H9 (cell line): Measurements from ENCODE around the gene PTPN23. TPM values are rescaled to one million over a fixed set of nuclear protein-coding genes. Genes with fewer than 3 reads are reported as not detected.

ENCODE experiments used
- DNase-seq: peaks from one replicate; pipeline ENCODE4 v3.0.0-alpha.2; 2017
- H2AFZ ChIP-seq: one replicate; pipeline ENCODE4 v1.6.1; 2013; ENCODE audit warnings: mild to moderate bottlenecking, low read length, control low read depth, moderate library complexity
- H2AK5ac ChIP-seq: 2 replicates; pipeline ENCODE4 v1.6.1; 2013; ENCODE audit warnings: low read length, control low read depth, mixed read lengths; ENCODE audit not compliant: insufficient read length
- H2BK120ac ChIP-seq: one replicate; pipeline ENCODE4 v1.6.1; 2013; ENCODE audit warnings: low read depth, mild to moderate bottlenecking, low read length, control low read depth, inconsistent platforms; ENCODE audit not compliant: poor library complexity, severe bottlenecking
- H2BK12ac ChIP-seq: 2 replicates; pipeline ENCODE4 v1.6.1; 2013; ENCODE audit warnings: low read length, control low read depth, mixed read lengths, low read depth; ENCODE audit not compliant: insufficient read length
- H2BK15ac ChIP-seq: 2 replicates; pipeline ENCODE4 v1.6.1; 2013; ENCODE audit warnings: low read depth, low read length, control low read depth
- H2BK20ac ChIP-seq: one replicate; pipeline ENCODE4 v1.6.1; 2013; ENCODE audit warnings: low read depth, mild to moderate bottlenecking, low read length, control low read depth, inconsistent platforms; ENCODE audit not compliant: poor library complexity, severe bottlenecking
- H2BK5ac ChIP-seq: 2 replicates; pipeline ENCODE4 v1.6.1; 2013; ENCODE audit warnings: low read length, control low read depth, mixed read lengths; ENCODE audit not compliant: insufficient read length
- H3K14ac ChIP-seq: 2 replicates; pipeline ENCODE4 v1.6.1; 2013; ENCODE audit warnings: low read length, control low read depth; ENCODE audit not compliant: insufficient read depth
- H3K18ac ChIP-seq: 2 replicates; pipeline ENCODE4 v1.6.1; 2013; ENCODE audit warnings: low read depth, mild to moderate bottlenecking, mixed read lengths, low read length, control low read depth; ENCODE audit not compliant: insufficient read length
- H3K23ac ChIP-seq: 2 replicates; pipeline ENCODE4 v1.6.1; 2013; ENCODE audit warnings: low read length, control low read depth, mixed read lengths, low read depth; ENCODE audit not compliant: insufficient read length
- H3K23me2 ChIP-seq: 2 replicates; pipeline ENCODE4 v1.6.1; 2013; ENCODE audit warnings: low read depth, mild to moderate bottlenecking, mixed read lengths, low read length, control low read depth; ENCODE audit not compliant: insufficient read length, poor library complexity, severe bottlenecking
- H3K27ac ChIP-seq: 2 replicates; pipeline ENCODE4 v1.5.1; 2013; ENCODE audit warnings: low read length, control low read depth, mixed read lengths, low read depth; ENCODE audit not compliant: insufficient read length
- H3K27me3 ChIP-seq: 2 replicates; pipeline ENCODE4 v1.6.1; 2013; ENCODE audit warnings: low read length, control low read depth, inconsistent platforms; ENCODE audit not compliant: insufficient read depth
- H3K4ac ChIP-seq: 2 replicates; pipeline ENCODE4 v1.6.1; 2013; ENCODE audit warnings: low read depth, mild to moderate bottlenecking, control low read depth, inconsistent platforms, low read length, moderate library complexity
- H3K4me1 ChIP-seq: 2 replicates; pipeline ENCODE4 v1.6.1; 2013; ENCODE audit warnings: low read length, control low read depth, inconsistent platforms; ENCODE audit not compliant: insufficient read depth
- H3K4me2 ChIP-seq: 2 replicates; pipeline ENCODE4 v1.6.1; 2013; ENCODE audit warnings: low read length, control low read depth, mixed read lengths; ENCODE audit not compliant: insufficient read length, insufficient read depth
- H3K56ac ChIP-seq: 2 replicates; pipeline ENCODE4 v1.6.1; 2013; ENCODE audit warnings: low read depth, mild to moderate bottlenecking, mixed read lengths, low read length, control low read depth; ENCODE audit not compliant: insufficient read length
- H3K79me1 ChIP-seq: 2 replicates; pipeline ENCODE4 v1.6.1; 2013; ENCODE audit warnings: low read depth, mild to moderate bottlenecking, moderate library complexity, low read length, control low read depth, inconsistent platforms; ENCODE audit not compliant: insufficient read depth, poor library complexity, severe bottlenecking
- H3K79me2 ChIP-seq: 2 replicates; pipeline ENCODE4 v1.6.1; 2013; ENCODE audit warnings: low read length, control low read depth, inconsistent platforms; ENCODE audit not compliant: insufficient read depth
- H3K9ac ChIP-seq: 2 replicates; pipeline ENCODE4 v1.6.1; 2013; ENCODE audit warnings: low read length, control low read depth, mixed read lengths; ENCODE audit not compliant: insufficient read length; ENCODE audit errors: extremely low read depth
- H3K9me3 ChIP-seq: one replicate; pipeline ENCODE4 v1.6.1; 2013; ENCODE audit warnings: low read depth, low read length, inconsistent platforms; ENCODE audit not compliant: control insufficient read depth
- H3T11ph ChIP-seq: one replicate; pipeline ENCODE4 v1.6.1; 2013; ENCODE audit warnings: mild to moderate bottlenecking, low read length, control low read depth, inconsistent platforms
- H4K20me1 ChIP-seq: one replicate; pipeline ENCODE4 v1.6.1; 2013; ENCODE audit not compliant: control insufficient read depth, insufficient read length, insufficient read depth
- H4K5ac ChIP-seq: 2 replicates; pipeline ENCODE4 v1.6.1; 2013; ENCODE audit warnings: low read depth, mild to moderate bottlenecking, mixed read lengths, low read length, control low read depth; ENCODE audit not compliant: insufficient read length
- H4K8ac ChIP-seq: replicated peaks from 2 replicates; pipeline ENCODE4 v1.6.1; 2013; ENCODE audit warnings: low read length, control low read depth, mixed read lengths, low read depth; ENCODE audit not compliant: insufficient read length
- H4K91ac ChIP-seq: 2 replicates; pipeline ENCODE4 v1.6.1; 2013; ENCODE audit warnings: low read depth, mild to moderate bottlenecking, moderate library complexity, mixed read lengths, low read length, control low read depth; ENCODE audit not compliant: insufficient read length
- H3K27ac Mint-ChIP-seq, 3 experiments: 2 replicates in 2 of 3; 3 replicates in 1 of 3; pipeline ENCODE4 v1.8.0; 2020 to 2021; ENCODE audit warnings: mixed read lengths in 3 of 3, mild to moderate bottlenecking in 1 of 3, moderate library complexity in 1 of 3
- H3K27me3 Mint-ChIP-seq: 2 replicates; pipeline ENCODE4 v1.8.0; 2021; ENCODE audit warnings: low read depth, mild to moderate bottlenecking, moderate library complexity, mixed read lengths
- H3K36me3 Mint-ChIP-seq, 3 experiments: 2 replicates in 2 of 3; 3 replicates in 1 of 3; pipeline ENCODE4 v1.8.0; 2020 to 2021; ENCODE audit warnings: low read depth in 3 of 3, mixed read lengths in 3 of 3; ENCODE audit not compliant: insufficient read depth in 1 of 3
- H3K4me1 Mint-ChIP-seq, 2 experiments: 2 replicates each; pipeline ENCODE4 v1.8.0; 2020; ENCODE audit warnings: mixed read lengths in 2 of 2
- H3K4me3 Mint-ChIP-seq, 2 experiments: 2 replicates in 1 of 2; 3 replicates in 1 of 2; pipeline ENCODE4 v1.8.0; 2020 to 2021; ENCODE audit warnings: mild to moderate bottlenecking in 2 of 2, mixed read lengths in 2 of 2, moderate library complexity in 1 of 2
- H3K9me3 Mint-ChIP-seq, 2 experiments: 2 replicates in 1 of 2; 3 replicates in 1 of 2; pipeline ENCODE4 v1.8.0; 2020; ENCODE audit warnings: mild to moderate bottlenecking in 2 of 2, mixed read lengths in 2 of 2, moderate library complexity in 1 of 2
- WGBS: extraction: QIAGEN DNeasy Blood & Tissue Kit; methylation state at CpG from one replicate; pipeline ENCODE4 v1.1.7; 2013; ENCODE audit warnings: missing lambda C conversion rate, low lambda C conversion rate, mixed read lengths; ENCODE audit not compliant: insufficient read length; ENCODE audit errors: extremely low coverage; 5-methylcytosine and 5-hydroxymethylcytosine counted together
- total RNA-seq: library from RNA; stranded (reverse); gene quantifications from 2 replicates; pipeline ENCODE4 v1.2.1, GENCODE V29; 2021
- TF ChIP-seq, protein P1 (sequence below): fragments of 200-600 bp; sonication (generic); conservative IDR thresholded peaks from 3 replicates; pipeline ENCODE4 v1.8.0; 2021; ENCODE audit warnings: antibody characterized with exemption, mild to moderate bottlenecking

PTPN23 gene
- total RNA-seq, 1 experiment from 2014 or later = 42.2 TPM

DNA sequence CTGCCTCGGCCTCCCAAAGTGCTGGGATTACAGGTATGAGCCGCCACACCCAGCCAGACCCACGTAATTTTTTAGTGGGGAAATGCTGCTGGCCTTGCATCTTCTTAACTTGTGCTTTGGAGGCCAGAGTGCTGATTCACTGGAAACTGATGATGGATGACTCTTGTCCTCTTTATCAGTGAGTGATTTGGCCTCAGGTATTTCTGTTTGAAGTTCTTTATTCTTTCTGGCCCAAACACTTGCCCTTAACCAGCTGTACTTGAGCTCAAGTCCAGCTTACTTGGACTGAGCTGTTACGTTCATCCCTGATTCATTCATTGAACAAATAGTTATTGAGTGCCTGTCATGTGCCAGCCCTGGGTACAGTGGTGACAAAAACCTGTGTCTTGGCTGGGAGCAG is 4.2 kb downstream of the PTPN23 start:
- H2BK5ac ChIP-seq = no peak overlapping the region
- TF ChIP-seq, protein P1, sequence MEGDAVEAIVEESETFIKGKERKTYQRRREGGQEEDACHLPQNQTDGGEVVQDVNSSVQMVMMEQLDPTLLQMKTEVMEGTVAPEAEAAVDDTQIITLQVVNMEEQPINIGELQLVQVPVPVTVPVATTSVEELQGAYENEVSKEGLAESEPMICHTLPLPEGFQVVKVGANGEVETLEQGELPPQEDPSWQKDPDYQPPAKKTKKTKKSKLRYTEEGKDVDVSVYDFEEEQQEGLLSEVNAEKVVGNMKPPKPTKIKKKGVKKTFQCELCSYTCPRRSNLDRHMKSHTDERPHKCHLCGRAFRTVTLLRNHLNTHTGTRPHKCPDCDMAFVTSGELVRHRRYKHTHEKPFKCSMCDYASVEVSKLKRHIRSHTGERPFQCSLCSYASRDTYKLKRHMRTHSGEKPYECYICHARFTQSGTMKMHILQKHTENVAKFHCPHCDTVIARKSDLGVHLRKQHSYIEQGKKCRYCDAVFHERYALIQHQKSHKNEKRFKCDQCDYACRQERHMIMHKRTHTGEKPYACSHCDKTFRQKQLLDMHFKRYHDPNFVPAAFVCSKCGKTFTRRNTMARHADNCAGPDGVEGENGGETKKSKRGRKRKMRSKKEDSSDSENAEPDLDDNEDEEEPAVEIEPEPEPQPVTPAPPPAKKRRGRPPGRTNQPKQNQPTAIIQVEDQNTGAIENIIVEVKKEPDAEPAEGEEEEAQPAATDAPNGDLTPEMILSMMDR = no peak
- no peaks in the 10 kb centered on the region for H4K20me1 ChIP-seq
- H3K9me3 ChIP-seq = no peaks in the 10 kb centered on the region
- Mint-ChIP-seq H3K27me3 (no peaks in the 10 kb centered on the region), H3K36me3 (peaks cover 7 to 16% (median 13%) of the 10 kb centered on the region in 3 experiments; a peak in 6 of 7 replicates), H3K4me1 (peaks cover 14 to 16% of the 10 kb centered on the region in 2 experiments), H3K4me3 (no peak overlapping the region), H3K27ac (no peak overlapping the region), H3K9me3 (no peaks in the 10 kb centered on the region; a peak in 1 of 5 replicates)
- H3K4me2 ChIP-seq = no peak overlapping the region
- peaks cover 10% of the 10 kb centered on the region for H3K23me2 ChIP-seq
- no peak overlapping the region for H2BK12ac ChIP-seq
- no peak overlapping the region for H4K91ac ChIP-seq
- H4K5ac ChIP-seq = no peak overlapping the region
- H3K18ac ChIP-seq = no peak overlapping the region
- H3K14ac ChIP-seq = no peak overlapping the region
- no peak overlapping the region for H2AFZ ChIP-seq
- no peak overlapping the region for H3K27ac ChIP-seq
- H3K9ac ChIP-seq = no peak overlapping the region
- no peak overlapping the region for H2BK120ac ChIP-seq
- no peak for DNase-seq
- no peaks in the 10 kb centered on the region for H3K27me3 ChIP-seq
- no peak overlapping the region for H2BK20ac ChIP-seq
- no peaks in the 10 kb centered on the region for H3K4me1 ChIP-seq
- peaks cover 6% of the 10 kb centered on the region for H3K79me1 ChIP-seq
- H3K56ac ChIP-seq = no peak overlapping the region
- no peak overlapping the region for H4K8ac ChIP-seq
- no peak overlapping the region for H2AK5ac ChIP-seq
- H3K23ac ChIP-seq = no peak overlapping the region
- no peak overlapping the region for H2BK15ac ChIP-seq
- no peak overlapping the region for H3K4ac ChIP-seq
- peaks cover 20% of the 10 kb centered on the region; the same call in 1 of the 2 replicates for H3K79me2 ChIP-seq
- no peak overlapping the region for H3T11ph ChIP-seq
- WGBS = no CpG with 5 or more reads among the region's 4 CpGs
